Keratinocyte (primary cell): ENCODE measurements around the gene LARGE1. TPM values are rescaled to one million over a fixed set of nuclear protein-coding genes. Genes with fewer than 3 reads are reported as not detected.

Experiments
- DNase-seq: peaks from one replicate; pipeline ENCODE4 v3.0.0-alpha.2; 2011; ENCODE audit warnings: low read depth, missing footprints, low spot score
- FAIRE-seq: peaks from 2 replicates; lab custom pipeline; 2011; peaks lifted over from hg19 to GRCh38; lab: Jason Lieb, UNC
- H2AFZ ChIP-seq: 2 replicates; pipeline ENCODE4 v1.6.0; 2012; ENCODE audit warnings: low read length, control low read depth, inconsistent platforms; ENCODE audit not compliant: control insufficient read depth
- H3K27ac ChIP-seq: 2 replicates; pipeline ENCODE4 v1.5.1; 2011; ENCODE audit warnings: low read length; ENCODE audit not compliant: control insufficient read depth, insufficient read depth
- H3K27me3 ChIP-seq: 3 replicates; pipeline ENCODE4 v1.6.0; 2011; ENCODE audit warnings: low read length; ENCODE audit not compliant: control insufficient read depth, insufficient read depth; ENCODE audit errors: extremely low read depth
- H3K36me3 ChIP-seq, 2 experiments: 2 replicates in 1 of 2; 3 replicates in 1 of 2; pipeline ENCODE4 v1.5.1; 2011; ENCODE audit warnings: low read length in 2 of 2, mild to moderate bottlenecking in 1 of 2; ENCODE audit not compliant: control insufficient read depth in 2 of 2, insufficient read depth in 2 of 2; ENCODE audit errors: extremely low read depth in 1 of 2
- H3K4me1 ChIP-seq: 3 replicates; pipeline ENCODE4 v1.5.1; 2011; ENCODE audit warnings: low read length; ENCODE audit not compliant: control insufficient read depth, insufficient read depth; ENCODE audit errors: extremely low read depth
- H3K4me2 ChIP-seq: 3 replicates; pipeline ENCODE4 v1.6.0; 2011; ENCODE audit warnings: low read depth, low read length; ENCODE audit not compliant: control insufficient read depth, insufficient read depth; ENCODE audit errors: extremely low read depth
- H3K4me3 ChIP-seq, 3 experiments: fragments of 200-600 bp in 1 of 3; sonication (generic) in 1 of 3; 2 replicates in 2 of 3; 3 replicates in 1 of 3; pipeline ENCODE4 v1.5.1; 2011 to 2016; ENCODE audit warnings: low read length in 3 of 3, mild to moderate bottlenecking in 3 of 3, control low read depth in 2 of 3, inconsistent platforms in 1 of 3, low read depth in 1 of 3, mixed read lengths in 1 of 3, mixed run types in 1 of 3, moderate library complexity in 1 of 3; ENCODE audit not compliant: control insufficient read depth in 2 of 3, insufficient read depth in 2 of 3; ENCODE audit errors: extremely low read depth in 1 of 3
- H3K79me2 ChIP-seq: 2 replicates; pipeline ENCODE4 v1.6.0; 2012; ENCODE audit warnings: low read length; ENCODE audit not compliant: control insufficient read depth, insufficient read depth
- H3K9ac ChIP-seq: 3 replicates; pipeline ENCODE4 v1.6.0; 2011; ENCODE audit warnings: low read length; ENCODE audit not compliant: control insufficient read depth, insufficient read depth; ENCODE audit errors: extremely low read depth
- H3K9me1 ChIP-seq: 3 replicates; pipeline ENCODE4 v1.6.0; 2011; ENCODE audit warnings: low read length; ENCODE audit not compliant: control insufficient read depth, insufficient read depth; ENCODE audit errors: extremely low read depth
- H3K9me3 ChIP-seq: 2 replicates; pipeline ENCODE4 v1.5.1; 2012; ENCODE audit warnings: low read depth, low read length; ENCODE audit not compliant: control insufficient read depth
- H4K20me1 ChIP-seq: 3 replicates; pipeline ENCODE4 v1.6.0; 2011; ENCODE audit warnings: low read length; ENCODE audit not compliant: control insufficient read depth, insufficient read depth; ENCODE audit errors: extremely low read depth
- CTCF ChIP-seq, 3 experiments: IDR thresholded peaks in 1 of 3; conservative IDR thresholded peaks in 1 of 3; optimal IDR thresholded peaks in 1 of 3; 2 replicates in 2 of 3; 3 replicates in 1 of 3; pipeline versions ENCODE3 to v1.5.1; 2011; ENCODE audit warnings: low read length in 3 of 3, mild to moderate bottlenecking in 3 of 3, moderate library complexity in 2 of 3, control low read depth in 1 of 3, inconsistent platforms in 1 of 3; ENCODE audit not compliant: insufficient read depth in 2 of 3; ENCODE audit errors: extremely low read depth in 1 of 3
- EZH2 ChIP-seq: IDR thresholded peaks from one replicate; pipeline ENCODE4 v1.6.1; 2012; ENCODE audit warnings: inconsistent platforms, mild to moderate bottlenecking, low read length, moderate library complexity
- dilution Hi-C: fragments of 300-500 bp; cut with MboI; formaldehyde crosslinking; loops from one replicate; pipeline ENCODE4 v1.7.0; 2020; ENCODE audit warnings: low sequenced_read_pairs; ENCODE audit not compliant: extremely low pct_ligation_motif_present
- polyA plus RNA-seq, 5 experiments: library from polyadenylated mRNA; depleted of rRNA in 3 of 5; stranded (reverse) in 3 of 5; stranded (forward) in 1 of 5; unstranded in 1 of 5; fragments of >200 nt; gene quantifications; 1 replicate in 1 of 5; 2 replicates in 3 of 5; 3 replicates in 1 of 5; pipeline versions ENCODE4 v1.2.1 to v1.2.3, GENCODE V29; 2011 to 2012; ENCODE audit warnings: missing spikeins in 2 of 5, low read depth in 1 of 5, low replicate concordance in 1 of 5

Gene LARGE1
- polyA plus RNA-seq, 1 donor (not counting 4 experiments of a cell fraction or from before 2014, with no cell fraction given): 4.5 TPM

- H2AFZ ChIP-seq: no peak overlapping the region
These were observed 578.7 kb downstream of the LARGE1 start for GRCh38 chr22:33341611-33342010.

GRCh38 chr22:33337524-33337923 lies 582.8 kb downstream of the LARGE1 start:
- dilution Hi-C loops: no loop called here
- TF ChIP-seq CTCF (optimal IDR thresholded peaks at IDR 0.05 in 1 of 3, IDR thresholded peaks at IDR 0.05 in 1 of 3, conservative IDR thresholded peaks at IDR 0.05 in 1 of 3; ENCODE audit: extremely low read depth in 1 of 3, insufficient read depth in 2 of 3, low read length in 3 of 3): no peak
- TF ChIP-seq EZH2: no peak
- Histone ChIP-seq H3K27ac (no peak overlapping the region), H3K9me3 (no peaks in the 10 kb centered on the region), H3K9ac (no peak overlapping the region), H3K27me3 (no peaks in the 10 kb centered on the region), H2AFZ (no peak overlapping the region), H3K79me2 (no peaks in the 10 kb centered on the region), H3K9me1 (no peaks in the 10 kb centered on the region), H4K20me1 (no peaks in the 10 kb centered on the region), H3K36me3 (no peaks in the 10 kb centered on the region), H3K4me1 (no peaks in the 10 kb centered on the region), H3K4me2 (no peak overlapping the region), H3K4me3 (no peak overlapping the region)
- DNase-seq (no peak), FAIRE-seq (no peak)

More at GRCh38 chr22:33341611-33342010, 578.7 kb downstream of the LARGE1 start:
- H3K9ac ChIP-seq: no peak overlapping the region
- no peaks in the 10 kb centered on the region for H3K9me1 ChIP-seq
- H3K4me1 ChIP-seq: no peaks in the 10 kb centered on the region
- H3K27ac ChIP-seq: no peak overlapping the region
- H3K36me3 ChIP-seq: no peaks in the 10 kb centered on the region
- dilution Hi-C loops: no loop called here
- no peaks in the 10 kb centered on the region for H4K20me1 ChIP-seq
- H3K4me3 ChIP-seq: no peak overlapping the region
- no peaks in the 10 kb centered on the region for H3K27me3 ChIP-seq
- no peak for TF ChIP-seq EZH2
- TF ChIP-seq CTCF (optimal IDR thresholded peaks at IDR 0.05 in 1 of 3, IDR thresholded peaks at IDR 0.05 in 1 of 3, conservative IDR thresholded peaks at IDR 0.05 in 1 of 3; ENCODE audit: extremely low read depth in 1 of 3, insufficient read depth in 2 of 3, low read length in 3 of 3): no peak
- no peaks in the 10 kb centered on the region for H3K9me3 ChIP-seq
- H3K79me2 ChIP-seq: no peaks in the 10 kb centered on the region
- FAIRE-seq (no peak), DNase-seq (no peak)
- H3K4me2 ChIP-seq: no peak overlapping the region
